Mucosa of descending colon (tissue), 3 donors: ENCODE results near the gene PCDHA8. TPM values are rescaled to one million over a fixed set of nuclear protein-coding genes. Genes with fewer than 3 reads are reported as not detected.
"Not testable (repeated sequence)": the region's sequence is repeated elsewhere in the genome, so short reads cannot be mapped to it uniquely, and the experiment has no call there.

Experiments used
- ATAC-seq: fragments of 200-7000 bp; cut with Tn5 transposase; one replicate; pipeline ENCODE4 v1.9.1; 2020; ENCODE audit warnings: mild to moderate bottlenecking, moderate library complexity
- DNase-seq, 3 donors: peaks; one replicate each; pipeline ENCODE4 v3.0.0-alpha.2; 2020
- H3K36me3 ChIP-seq: fragments of 200-600 bp; one replicate; pipeline ENCODE4 v1.8.0; 2021; ENCODE audit warnings: low read depth, mild to moderate bottlenecking
- H3K4me1 ChIP-seq: fragments of 200-600 bp; one replicate; pipeline ENCODE4 v1.8.0; 2021; ENCODE audit warnings: low read depth, mild to moderate bottlenecking
- H3K4me3 ChIP-seq: fragments of 200-600 bp; one replicate; pipeline ENCODE4 v1.8.0; 2021; ENCODE audit warnings: mild to moderate bottlenecking
- H3K9me3 ChIP-seq: fragments of 200-600 bp; one replicate; pipeline ENCODE4 v1.8.0; 2021; ENCODE audit warnings: mild to moderate bottlenecking
- intact Hi-C, 2 donors: fragments of 100-400 bp; cut with DNase I in 1 of 2; cut with micrococcal nuclease in 1 of 2; formaldehyde crosslinking; loops; one replicate each; pipeline versions ENCODE4 v1.11.0 to v1.11.1; 2022; cut with DNase I, micrococcal nuclease
- total RNA-seq, 3 donors: library from RNA; stranded (reverse); fragmentation: NEBNext Ultra II Directional in 2 of 3; extraction: Animal tissue kit (Norgen Biotek cat#: 25700) in 2 of 3; gene quantifications; one replicate each; pipeline versions ENCODE4 v1.2.1 to v1.2.4, GENCODE V29; 2021 to 2023
- TF ChIP-seq, protein P1 (sequence below): fragments of 200-600 bp; IDR thresholded peaks from one replicate; pipeline ENCODE4 v1.8.0; 2022; ENCODE audit warnings: antibody characterized with exemption, mild to moderate bottlenecking
- donor health status: DM: no; HTN: no; CAD: no; lungs with moderate emphysema.
- donor health status: DM: no; HTN: no; CAD: no.
- donor health status: DM: no; HTN: yes; CAD: no.

PCDHA8 gene
- total RNA-seq, 3 donors from 2014 or later: 0.14 to 0.19 TPM; not detected in 1

- no peak for ATAC-seq
- TF ChIP-seq, protein P1, sequence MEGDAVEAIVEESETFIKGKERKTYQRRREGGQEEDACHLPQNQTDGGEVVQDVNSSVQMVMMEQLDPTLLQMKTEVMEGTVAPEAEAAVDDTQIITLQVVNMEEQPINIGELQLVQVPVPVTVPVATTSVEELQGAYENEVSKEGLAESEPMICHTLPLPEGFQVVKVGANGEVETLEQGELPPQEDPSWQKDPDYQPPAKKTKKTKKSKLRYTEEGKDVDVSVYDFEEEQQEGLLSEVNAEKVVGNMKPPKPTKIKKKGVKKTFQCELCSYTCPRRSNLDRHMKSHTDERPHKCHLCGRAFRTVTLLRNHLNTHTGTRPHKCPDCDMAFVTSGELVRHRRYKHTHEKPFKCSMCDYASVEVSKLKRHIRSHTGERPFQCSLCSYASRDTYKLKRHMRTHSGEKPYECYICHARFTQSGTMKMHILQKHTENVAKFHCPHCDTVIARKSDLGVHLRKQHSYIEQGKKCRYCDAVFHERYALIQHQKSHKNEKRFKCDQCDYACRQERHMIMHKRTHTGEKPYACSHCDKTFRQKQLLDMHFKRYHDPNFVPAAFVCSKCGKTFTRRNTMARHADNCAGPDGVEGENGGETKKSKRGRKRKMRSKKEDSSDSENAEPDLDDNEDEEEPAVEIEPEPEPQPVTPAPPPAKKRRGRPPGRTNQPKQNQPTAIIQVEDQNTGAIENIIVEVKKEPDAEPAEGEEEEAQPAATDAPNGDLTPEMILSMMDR: no peak
These were observed 40.0 kb upstream of the PCDHA8 start, which contains the start of gene PCDHA3 for GRCh38 chr5:140800816-140801493. TSS of gene PCDHA3 (plus strand) at chr5:140801057.

GRCh38 chr5:140801494-140801841, 39.5 kb upstream of the PCDHA8 start:
- no peak overlapping the region for H3K4me3 ChIP-seq
- DNase-seq: no peak
- TF ChIP-seq, protein P1: no peak
- no peaks in the 10 kb centered on the region for H3K36me3 ChIP-seq
- no peaks in the 10 kb centered on the region for H3K4me1 ChIP-seq
- intact Hi-C loops: no loop called here
- ATAC-seq: no peak
- H3K9me3 ChIP-seq: peaks cover 56% of the 10 kb centered on the region

More at GRCh38 chr5:140800816-140801493, 40.0 kb upstream of the PCDHA8 start, which contains the start of gene PCDHA3:
- intact Hi-C loops: no loop called here
- H3K4me3 ChIP-seq: no peak within 1 kb of the TSS
- peaks cover 59% of the 10 kb centered on the region for H3K9me3 ChIP-seq
- H3K4me1 ChIP-seq: no peaks in the 10 kb centered on the region
- no peak for DNase-seq
- H3K36me3 ChIP-seq: no peaks in the 10 kb centered on the region

GRCh38 chr5:140802381-140802780, 38.6 kb upstream of the PCDHA8 start:
- intact Hi-C loops, H3K36me3 ChIP-seq, DNase-seq, H3K4me1 ChIP-seq, H3K4me3 ChIP-seq, ATAC-seq: not testable (repeated sequence)
- peaks cover 53% of the 10 kb centered on the region for H3K9me3 ChIP-seq

DNA sequence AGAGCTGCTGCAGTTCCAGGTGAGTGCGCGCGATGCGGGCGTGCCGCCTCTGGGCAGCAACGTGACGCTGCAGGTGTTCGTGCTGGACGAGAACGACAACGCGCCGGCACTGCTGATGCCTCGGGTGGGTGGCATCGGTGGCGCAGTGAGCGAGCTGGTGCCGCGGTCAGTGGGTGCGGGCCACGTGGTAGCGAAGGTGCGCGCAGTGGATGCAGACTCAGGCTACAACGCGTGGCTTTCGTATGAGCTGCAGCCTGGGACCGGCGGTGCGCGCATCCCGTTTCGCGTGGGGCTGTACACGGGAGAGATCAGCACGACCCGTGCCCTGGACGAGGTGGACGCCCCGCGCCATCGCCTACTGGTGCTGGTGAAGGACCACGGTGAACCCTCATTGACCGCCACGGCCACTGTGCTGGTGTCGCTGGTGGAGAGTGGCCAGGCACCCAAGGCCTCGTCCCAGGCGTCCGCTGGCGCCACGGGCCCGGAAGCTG, 38.2 kb upstream of the PCDHA8 start:
- intact Hi-C loops: no loop called here
- Histone ChIP-seq H3K4me3 (no peak overlapping the region), H3K36me3 (no peaks in the 10 kb centered on the region), H3K9me3 (peaks cover 54% of the 10 kb centered on the region), H3K4me1 (no peaks in the 10 kb centered on the region)
- TF ChIP-seq, protein P1: no peak
- DNase-seq (peak in 1 of 3 donors; percentile 43), ATAC-seq (no peak)

- no peak within 1 kb of the TSS for H3K4me3 ChIP-seq
- H3K9me3 ChIP-seq: peaks cover 54% of the 10 kb centered on the region
- H3K36me3 ChIP-seq: no peaks in the 10 kb centered on the region
- intact Hi-C loops: no loop called here
- ATAC-seq (peak; percentile 56), DNase-seq (peak; percentile 27 to 45 (median 31))
- H3K4me1 ChIP-seq: no peaks in the 10 kb centered on the region
- TF ChIP-seq, protein P1: no peak
These were observed 33.9 kb upstream of the PCDHA8 start, which contains the start of gene PCDHA4 for GRCh38 chr5:140806834-140807775. TSS of gene PCDHA4 (plus strand) at chr5:140807068.

GRCh38 chr5:140808241-140808888, 32.6 kb upstream of the PCDHA8 start:
- DNase-seq: peak in 1 of 3 donors; percentile 37
- ATAC-seq, intact Hi-C loops, H3K4me3 ChIP-seq, H3K36me3 ChIP-seq, H3K4me1 ChIP-seq: not testable (repeated sequence)
- peaks cover 45% of the 10 kb centered on the region for H3K9me3 ChIP-seq
